Tongue (tissue), 2 donors: ENCODE results near the gene POLG2. TPM values are rescaled to one million over a fixed set of nuclear protein-coding genes. Genes with fewer than 3 reads are reported as not detected.

Source experiments
- DNase-seq: peaks from one replicate; pipeline ENCODE4 v3.0.0-alpha.2; 2015
- total RNA-seq: library from RNA; depleted of rRNA; stranded (reverse); fragments of >200 nt; gene quantifications from one replicate; pipeline ENCODE4 v1.2.3, GENCODE V29; 2014

Gene POLG2
- 11.9 TPM for total RNA-seq

DNA sequence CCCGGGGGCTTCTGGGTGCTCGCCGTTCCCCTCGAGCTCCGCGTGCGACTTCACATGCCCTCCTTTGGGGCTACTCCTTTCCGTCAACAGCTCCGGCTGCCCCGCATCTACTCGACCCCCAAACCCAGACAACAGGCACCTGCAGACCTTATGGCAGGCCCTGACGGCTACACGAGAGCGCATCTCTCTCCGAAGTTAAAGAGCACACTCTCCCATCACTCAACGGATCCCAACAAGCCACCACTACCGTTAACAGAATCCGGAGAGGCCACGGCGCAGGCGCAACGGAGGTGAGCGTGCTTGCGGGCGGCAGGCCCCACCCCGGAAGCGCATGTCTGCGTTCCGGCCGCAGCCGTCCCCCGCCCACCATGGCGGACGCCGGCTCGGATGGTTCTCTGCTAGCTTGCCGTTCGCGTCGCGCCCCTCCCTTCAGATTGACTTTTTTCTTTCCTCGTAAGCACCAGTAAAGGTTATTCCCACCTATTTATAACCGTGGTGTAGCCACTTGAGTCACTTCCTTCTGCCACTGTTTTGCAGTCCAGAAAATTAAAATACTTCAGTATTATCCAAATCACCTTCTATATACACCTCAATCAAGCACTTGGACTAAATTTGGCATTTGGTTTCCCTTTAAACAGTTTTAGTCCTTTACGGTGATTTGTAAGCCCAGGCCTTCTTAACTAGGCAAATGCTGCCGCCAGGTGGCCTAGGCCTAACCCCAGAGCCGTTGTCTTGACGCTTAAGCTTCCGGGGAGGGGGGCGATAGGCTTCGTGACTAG is at the start of gene POLG2:
POLG2 (minus strand) TSS at position 269 of the 779 bp plus-strand sequence; CDS start at position 183, 86 bp downstream.
- peak; percentile 98 for DNase-seq

DNA sequence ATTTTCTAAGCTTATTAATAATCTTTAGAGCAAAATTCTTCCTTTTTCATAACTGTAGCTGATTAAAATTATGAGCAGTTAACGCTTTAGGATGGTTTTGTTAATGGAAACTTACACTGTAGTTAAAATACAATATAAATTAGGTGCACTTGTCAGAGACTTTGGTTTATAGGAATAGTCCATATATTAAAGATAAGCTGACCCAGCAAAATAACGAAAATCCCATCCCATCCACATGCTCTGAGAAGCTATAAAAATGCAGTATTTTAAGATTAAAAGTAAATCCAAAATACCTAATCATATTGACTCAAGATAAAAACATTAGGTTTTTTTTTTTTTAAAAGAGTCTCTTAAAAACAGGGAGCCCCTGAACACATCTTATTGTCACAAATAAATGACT is 47.9 kb upstream of the POLG2 start:
- no peak for DNase-seq

DNA sequence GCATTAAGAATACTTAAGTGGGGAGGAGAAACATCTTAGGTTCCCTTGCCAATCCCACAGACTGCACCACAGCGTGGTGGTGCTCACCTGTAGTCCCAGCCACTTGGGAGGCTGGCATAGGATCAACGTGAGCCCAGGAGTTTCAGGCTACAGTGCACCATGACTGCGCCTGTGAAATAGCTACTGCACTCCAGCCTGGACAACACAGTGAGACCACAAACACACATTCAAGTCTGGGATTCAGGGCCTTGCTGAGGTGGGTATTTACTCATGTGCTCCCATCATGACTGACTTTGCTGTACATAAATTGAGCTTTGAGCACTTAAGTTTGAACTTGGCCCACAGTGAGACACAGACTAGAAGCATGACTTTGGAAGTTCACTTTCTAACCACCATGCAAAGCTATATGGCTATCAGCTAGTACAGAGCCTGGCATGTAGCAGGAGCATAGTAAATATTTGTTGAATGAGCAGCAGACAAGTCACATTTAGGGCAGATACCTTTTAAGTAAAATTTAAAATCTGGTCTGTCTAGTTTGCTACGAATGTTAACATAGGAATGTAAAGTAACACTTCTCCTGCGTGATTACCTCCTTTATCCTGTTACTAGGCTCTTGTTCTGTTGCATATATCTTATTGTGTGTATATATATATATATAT is 43.4 kb upstream of the POLG2 start:
- DNase-seq, result no peak

DNA sequence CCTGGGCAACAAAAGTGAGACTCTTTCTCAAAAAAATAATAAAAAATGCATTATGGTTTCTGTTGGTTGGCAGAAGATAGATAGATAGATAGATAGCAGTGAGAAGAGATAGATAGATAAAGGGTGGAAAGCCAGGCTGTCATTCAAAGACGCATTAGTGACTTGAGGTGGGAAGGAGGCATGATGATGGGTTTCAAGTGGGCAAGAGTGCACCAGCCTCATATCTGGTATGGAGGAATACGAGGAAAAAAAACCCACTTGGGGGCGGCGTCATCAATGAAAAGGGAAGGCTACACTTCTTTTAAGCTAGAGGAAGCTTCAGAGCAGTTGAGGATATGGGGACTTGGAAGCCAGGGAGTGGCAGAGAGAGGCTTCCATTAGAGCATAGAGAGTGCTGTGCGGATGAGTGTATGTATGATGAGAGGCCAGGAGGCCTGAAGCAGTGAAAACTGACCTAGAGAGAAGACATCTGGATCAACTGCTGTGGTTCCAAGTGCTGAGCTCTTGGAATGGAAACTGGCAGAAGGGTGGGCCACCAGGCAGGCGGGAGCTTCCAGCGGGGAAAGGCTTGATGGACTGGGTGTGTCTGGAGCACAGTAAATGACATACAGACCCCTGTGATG is 41.8 kb upstream of the POLG2 start:
- no peak for DNase-seq

DNA sequence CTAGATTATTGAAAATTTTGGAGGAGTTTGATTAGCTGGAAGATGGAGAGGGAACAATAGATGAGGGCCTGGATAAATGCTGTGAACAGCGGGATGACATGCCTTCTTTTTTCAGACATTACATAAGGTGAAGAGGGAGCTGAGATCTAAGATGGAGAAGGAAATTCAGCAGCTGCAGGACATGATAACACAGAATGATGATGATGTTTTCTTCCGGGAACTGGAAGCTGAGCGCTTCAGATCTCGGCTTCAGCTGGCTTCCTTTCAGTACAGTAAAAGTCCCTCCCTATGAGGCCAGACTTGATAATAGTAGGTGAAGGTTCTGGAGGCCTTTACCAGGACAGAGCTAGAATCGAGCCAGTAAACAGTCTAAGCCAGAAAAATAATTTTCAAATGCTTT is 40.6 kb upstream of the POLG2 start:
- DNase-seq, result no peak

DNA sequence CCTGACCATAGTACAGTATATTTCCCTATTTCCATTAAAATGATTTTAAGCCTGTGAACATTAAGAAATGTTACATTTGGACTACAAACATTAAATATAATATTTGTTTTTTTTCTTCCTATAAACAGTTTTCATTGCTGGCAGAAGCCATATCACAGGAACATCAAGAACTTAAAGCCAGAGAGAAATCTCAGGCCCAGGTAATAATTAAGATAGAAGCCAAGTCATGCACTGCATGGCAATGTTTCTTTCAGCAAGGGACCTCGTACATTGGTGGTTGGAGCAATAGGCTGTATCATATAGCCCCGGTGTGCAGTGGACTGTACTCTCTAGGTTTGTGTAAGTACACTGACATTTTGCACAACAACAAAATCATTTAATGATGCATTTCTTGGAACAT is 40.1 kb upstream of the POLG2 start:
- no peak for DNase-seq

DNA sequence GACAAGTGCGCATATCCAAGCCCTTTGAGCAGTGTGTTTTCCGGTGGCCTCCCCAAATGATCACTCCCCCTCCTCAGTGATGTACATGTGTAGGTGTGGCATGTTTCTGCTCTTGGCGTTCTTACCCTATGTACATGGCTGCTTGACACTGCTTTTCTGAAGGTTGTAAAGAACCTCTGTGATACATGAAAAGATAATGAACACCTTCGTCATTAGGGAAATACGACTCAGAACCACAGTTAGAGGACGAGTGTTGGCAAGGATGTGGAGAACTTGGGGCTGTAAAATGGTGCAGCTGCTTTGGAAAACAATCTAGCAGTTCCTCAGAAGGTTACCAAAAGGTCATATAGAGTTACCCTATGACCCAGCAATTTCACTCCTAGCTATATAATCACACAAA is 38.5 kb upstream of the POLG2 start:
- no peak for DNase-seq

- DNase-seq, result no peak
Observed at GRCh38 chr17:64534187-64534586, 37.3 kb upstream of the POLG2 start.

- DNase-seq, result no peak
Observed at GRCh38 chr17:64533784-64534183, 36.9 kb upstream of the POLG2 start.

GRCh38 chr17:64532409-64532808 is 35.6 kb upstream of the POLG2 start:
- DNase-seq, result no peak

DNA sequence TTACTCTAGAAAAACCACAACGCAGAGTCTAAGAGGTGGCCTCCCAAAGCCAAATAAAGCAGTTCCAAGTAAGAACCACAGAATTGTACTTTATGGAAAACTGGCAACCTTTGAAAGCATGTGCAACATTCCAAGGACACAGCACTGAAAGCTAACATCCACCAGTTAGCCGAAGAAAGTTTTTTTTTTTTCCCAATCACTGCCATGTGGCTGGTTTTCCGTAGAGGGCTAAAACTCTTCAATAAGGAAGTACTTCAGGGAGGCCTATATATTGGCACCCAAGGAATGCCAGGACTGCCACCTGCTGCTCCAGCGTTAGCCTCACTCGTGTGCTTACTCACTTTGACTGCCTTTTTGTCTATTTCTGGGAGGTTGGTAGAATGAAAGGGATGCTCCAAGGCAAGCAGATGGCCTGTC is 35.1 kb upstream of the POLG2 start:
- DNase-seq, result peak; percentile 32

GRCh38 chr17:64529221-64529620 is 32.4 kb upstream of the POLG2 start:
- DNase-seq, result no peak

- DNase-seq, result no peak
Observed at GRCh38 chr17:64527914-64528313, 31.1 kb upstream of the POLG2 start.

DNA sequence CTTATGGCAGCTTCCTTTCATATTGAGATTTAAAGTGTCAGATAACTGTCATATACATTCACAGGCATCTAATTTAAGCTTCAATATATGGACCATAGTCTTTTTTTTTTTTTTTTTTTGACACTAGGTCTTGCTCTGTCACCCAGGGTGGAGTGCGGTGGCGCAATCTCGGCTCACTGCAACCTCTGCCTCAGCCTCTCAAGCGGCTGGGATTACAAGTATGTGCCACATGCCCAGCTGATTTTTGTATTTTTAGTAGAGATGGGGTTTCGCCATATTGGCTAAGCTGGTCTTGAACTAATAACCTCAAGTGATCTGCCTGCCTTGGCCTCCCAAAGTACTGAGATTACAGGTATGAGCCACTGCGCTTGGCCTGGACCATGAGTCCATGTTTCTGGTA is 23.5 kb upstream of the POLG2 start:
- no peak for DNase-seq

DNA sequence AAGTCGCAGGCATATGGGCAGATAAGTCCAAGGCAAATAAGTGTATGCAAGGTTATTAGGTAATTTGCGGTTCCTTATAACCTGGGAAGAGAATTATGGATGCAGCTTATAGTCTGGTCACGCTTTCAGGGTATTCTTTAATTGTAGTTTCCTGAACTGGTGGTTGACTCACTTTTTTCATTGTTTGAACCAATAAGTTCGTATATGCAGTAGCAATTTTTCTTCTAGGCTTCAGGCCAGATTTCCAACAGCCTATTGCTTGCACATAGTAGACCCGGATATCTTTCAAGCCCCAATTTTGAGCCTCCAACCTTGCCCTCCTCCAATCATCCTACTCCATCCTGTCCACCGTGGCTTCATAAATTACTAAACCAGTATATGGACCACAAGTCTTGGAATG is 22.7 kb upstream of the POLG2 start:
- no peak for DNase-seq

GRCh38 chr17:64515829-64516228 is 19.0 kb upstream of the POLG2 start:
- no peak for DNase-seq

GRCh38 chr17:64515419-64515818 is 18.6 kb upstream of the POLG2 start:
- DNase-seq, result no peak

GRCh38 chr17:64509179-64509578 is 12.3 kb upstream of the POLG2 start:
- no peak for DNase-seq

DNA sequence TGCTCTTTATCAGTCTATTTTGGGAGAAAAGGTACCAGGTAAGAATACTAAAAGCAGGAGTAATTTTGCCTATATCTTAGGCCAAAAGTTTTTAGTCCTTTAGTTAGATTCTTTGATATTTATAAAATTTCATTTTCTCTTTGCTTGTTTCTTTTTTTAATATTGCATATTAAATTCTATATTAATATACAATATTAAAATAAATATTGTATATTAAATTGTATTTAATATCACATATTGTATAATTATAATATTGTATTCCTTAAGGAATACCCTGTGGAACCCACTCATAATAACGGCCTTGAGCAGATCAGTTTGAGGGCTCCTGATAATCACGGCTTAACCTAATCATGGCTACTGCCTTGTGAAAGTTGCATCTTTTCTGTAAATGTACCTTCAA is 11.8 kb upstream of the POLG2 start:
- no peak for DNase-seq

DNA sequence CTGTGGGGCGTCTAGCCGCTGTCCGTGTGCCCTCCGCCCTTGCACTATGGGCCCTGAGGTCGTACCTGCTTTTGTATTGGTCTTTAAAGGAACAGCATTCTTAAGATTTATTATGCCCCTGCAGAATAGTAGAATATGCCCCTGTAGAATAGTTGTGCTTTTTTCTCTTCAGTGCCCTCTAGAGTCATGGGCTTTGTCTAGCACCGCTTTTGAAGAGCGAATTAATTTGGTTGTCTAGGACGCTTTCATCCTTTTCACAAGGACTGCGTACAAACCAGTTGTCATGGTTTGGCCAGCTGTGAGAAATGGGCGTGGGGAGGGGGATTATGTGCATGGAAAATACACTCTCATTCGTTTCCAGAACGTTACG is 10.5 kb upstream of the POLG2 start:
- peak; percentile 92 for DNase-seq

- DNase-seq, result peak; percentile 99
Observed at GRCh38 chr17:64506576-64507412, 9.9 kb upstream of the POLG2 start, which contains the start of gene CEP95. Gene CEP95, plus strand, starts transcription at chr17:64506977. Its CDS starts 121 bp downstream, at chr17:64507098.

GRCh38 chr17:64506201-64506575 is 9.3 kb upstream of the POLG2 start, which contains the start of gene DDX5:
Gene DDX5, minus strand, starts transcription at chr17:64506289. Its CDS starts 170 bp downstream, at chr17:64506119.
- peak; percentile 99 for DNase-seq
